GM19395 (cell line): ENCODE results near the gene RNF212B.
"Not testable (repeated sequence)": the region's sequence is repeated elsewhere in the genome, so short reads cannot be mapped to it uniquely, and the experiment has no call there.

ENCODE experiments used
- ATAC-seq: cut with Tn5 transposase; IDR thresholded peaks from one replicate; pipeline ENCODE4 v1.9.1; 2021; ENCODE audit warnings: mild to moderate bottlenecking, moderate library complexity; ENCODE audit not compliant: unreplicated experiment

RNF212B gene

GRCh38 chr14:23237772-23238594, at the start of gene RNF212B:
RNF212B (plus strand) TSS chr14:23237936; CDS start chr14:23240346, 2,410 bp downstream.
- no peak for ATAC-seq

- no peak for ATAC-seq
Observed at GRCh38 chr14:23193432-23193831, 44.3 kb upstream of the RNF212B start.

GRCh38 chr14:23195552-23196101, 42.1 kb upstream of the RNF212B start:
- ATAC-seq, result no peak

- ATAC-seq, result not testable (repeated sequence)
Observed at GRCh38 chr14:23196487-23196886, 41.2 kb upstream of the RNF212B start.

- not testable (repeated sequence) for ATAC-seq
Observed at GRCh38 chr14:23199141-23199540, 38.6 kb upstream of the RNF212B start.

- no peak for ATAC-seq
Observed at GRCh38 chr14:23202001-23202400, 35.7 kb upstream of the RNF212B start.

- no peak for ATAC-seq
Observed at GRCh38 chr14:23206422-23207145, 31.2 kb upstream of the RNF212B start.

GRCh38 chr14:23207146-23207540, 30.6 kb upstream of the RNF212B start:
- no peak for ATAC-seq

- no peak for ATAC-seq
Observed at GRCh38 chr14:23208324-23208723, 29.4 kb upstream of the RNF212B start.

- no peak for ATAC-seq
Observed at GRCh38 chr14:23209651-23210423, 27.9 kb upstream of the RNF212B start.

GRCh38 chr14:23215421-23215820, 22.3 kb upstream of the RNF212B start:
- ATAC-seq, result no peak

GRCh38 chr14:23217032-23218020, 20.4 kb upstream of the RNF212B start:
- ATAC-seq, result no peak

- no peak for ATAC-seq
Observed at GRCh38 chr14:23219075-23219474, 18.7 kb upstream of the RNF212B start.

GRCh38 chr14:23224958-23225357, 12.8 kb upstream of the RNF212B start:
- ATAC-seq, result not testable (repeated sequence)

GRCh38 chr14:23227566-23227965, 10.2 kb upstream of the RNF212B start:
- ATAC-seq, result no peak

- ATAC-seq, result no peak
Observed at GRCh38 chr14:23228812-23229211, 8.9 kb upstream of the RNF212B start.

GRCh38 chr14:23232241-23232808, 5.4 kb upstream of the RNF212B start:
- ATAC-seq, result not testable (repeated sequence)

- no peak for ATAC-seq
Observed at GRCh38 chr14:23240661-23241060, 2.9 kb downstream of the RNF212B start.

- not testable (repeated sequence) for ATAC-seq
Observed at GRCh38 chr14:23241061-23241715, 3.5 kb downstream of the RNF212B start.
